ENCODE data around the gene SLC29A1. TPM values are rescaled to one million over a fixed set of nuclear protein-coding genes. Genes with fewer than 3 reads are reported as not detected.
A peak's percentile ranks its signal among the peaks of the same experiment; 100 is the strongest.

Gene SLC29A1
- total RNA-seq, 1 experiment from 2014 or later: 45.3 TPM

- no TSS peak for BruUV-seq (replicated peaks)
- H3K9me2 ChIP-seq (ENCODE audit: insufficient read depth): no peaks in the 10 kb centered on the region
- POLR2A ChIA-PET (ENCODE audit: unreplicated experiment): interaction anchor here (0.9 kb wide), 1 partner anchor 22 kb away, joined by 4 read pairs; no protein-coding TSS in a partner anchor
These were observed 23.5 kb upstream of the SLC29A1 start for GRCh38 chr6:44199883-44200282.

GRCh38 chr6:44201200-44201599 is 22.2 kb upstream of the SLC29A1 start:
- CTCF ChIA-PET: interaction anchor here (1.1 kb wide), 1 partner anchor 29 kb away, joined by 3 read pairs; no protein-coding TSS in a partner anchor

More at GRCh38 chr6:44199883-44200282, 23.5 kb upstream of the SLC29A1 start:
- H3K4me3 ChIP-seq: no peak overlapping the region
- H3K79me2 ChIP-seq (ENCODE audit: low read depth): no peaks in the 10 kb centered on the region
- no peak for DNase-seq
- H3K27me3 ChIP-seq (ENCODE audit: insufficient read depth, low read depth): no peaks in the 10 kb centered on the region
- H3K4me1 ChIP-seq (replicated peaks; ENCODE audit: insufficient read depth): peaks cover 31% of the 10 kb centered on the region
- no peaks in the 10 kb centered on the region for H3K36me3 ChIP-seq (ENCODE audit: low read depth)
- no peak overlapping the region for H3K27ac ChIP-seq
- no peak overlapping the region for H3K4me2 ChIP-seq
- H3F3A ChIP-seq (ENCODE audit: insufficient read depth, low read depth): peaks cover 19% of the 10 kb centered on the region
- intact Hi-C loops (cut with micrococcal nuclease; ENCODE audit: unreplicated experiment): no loop called here
- H4K20me1 ChIP-seq (ENCODE audit: insufficient read depth): no peaks in the 10 kb centered on the region
- CTCF ChIA-PET: interaction anchor here (0.6 kb wide), 1 partner anchor 35 kb away, joined by 3 read pairs; no protein-coding TSS in a partner anchor
- H3K9me3 ChIP-seq (ENCODE audit: insufficient read depth, low read depth): no peaks in the 10 kb centered on the region
- no peak overlapping the region for H2AFZ ChIP-seq
- TF ChIP-seq EZH2 (IDR thresholded peaks at IDR 0.05; ENCODE audit: low read depth): no peak
- no peak for TF ChIP-seq CTCF (conservative IDR thresholded peaks at IDR 0.05)

DNA sequence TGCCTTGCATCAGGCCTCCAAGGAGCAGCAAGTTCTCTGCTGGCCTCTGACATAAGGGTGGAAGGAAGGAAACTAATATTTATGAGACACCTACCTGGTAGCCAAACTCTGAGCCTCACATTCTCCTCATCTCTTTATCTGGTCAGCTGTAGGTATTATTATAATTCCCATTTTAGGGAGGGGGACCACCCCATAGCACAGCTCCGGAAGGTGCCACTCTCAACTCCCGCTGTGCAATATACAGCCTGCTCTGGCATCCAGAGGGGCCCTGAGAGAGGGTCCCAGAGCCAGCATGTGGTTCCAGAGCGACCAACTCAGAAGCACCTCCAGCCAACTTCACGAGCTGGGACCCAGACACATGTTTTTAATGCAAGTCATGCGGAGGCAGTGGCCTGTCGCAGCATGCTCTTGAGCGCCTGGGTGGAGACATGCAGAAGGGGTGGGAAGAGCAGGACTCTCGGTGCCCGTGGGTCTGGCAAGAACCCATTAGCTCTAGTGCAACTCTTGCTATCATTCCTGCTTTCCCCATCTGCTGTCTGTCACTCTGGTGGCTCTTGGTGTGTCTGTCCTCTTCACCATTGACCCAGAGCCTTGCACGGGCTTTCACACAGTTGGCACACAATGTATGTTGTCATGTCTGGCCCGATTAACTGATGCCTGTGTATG is 21.6 kb upstream of the SLC29A1 start:
- no peak for DNase-seq
- Histone ChIP-seq H3K9me2 (ENCODE audit: insufficient read depth) (no peaks in the 10 kb centered on the region), H3K4me2 (no peak overlapping the region), H3K9me3 (ENCODE audit: insufficient read depth, low read depth) (no peaks in the 10 kb centered on the region), H2AFZ (no peak overlapping the region), H3K27me3 (ENCODE audit: insufficient read depth, low read depth) (no peaks in the 10 kb centered on the region), H4K20me1 (ENCODE audit: insufficient read depth) (no peaks in the 10 kb centered on the region), H3K4me3 (no peak overlapping the region), H3K27ac (no peak overlapping the region), H3K79me2 (ENCODE audit: low read depth) (no peaks in the 10 kb centered on the region), H3K4me1 (replicated peaks; ENCODE audit: insufficient read depth) (peaks cover 31% of the 10 kb centered on the region), H3K36me3 (ENCODE audit: low read depth) (no peaks in the 10 kb centered on the region), H3F3A (ENCODE audit: insufficient read depth, low read depth) (peaks cover 22% of the 10 kb centered on the region)
- BruUV-seq (replicated peaks): no TSS peak
- no peak for TF ChIP-seq EZH2 (IDR thresholded peaks at IDR 0.05; ENCODE audit: low read depth)
- TF ChIP-seq CTCF (conservative IDR thresholded peaks at IDR 0.05): no peak
- ChIA-PET POLR2A (ENCODE audit: unreplicated experiment) (interaction anchor here (0.6 kb wide), 1 partner anchor 186 kb away, joined by 13 read pairs; the partner anchor contains the start of gene CDC5L), CTCF (interaction anchor here (1.1 kb wide), 1 partner anchor 30 kb away, joined by 3 read pairs; no protein-coding TSS in a partner anchor)
- intact Hi-C loops (cut with micrococcal nuclease; ENCODE audit: unreplicated experiment): no loop called here

More at GRCh38 chr6:44201200-44201599, 22.2 kb upstream of the SLC29A1 start:
- intact Hi-C loops (cut with micrococcal nuclease; ENCODE audit: unreplicated experiment): no loop called here
- H3K27me3 ChIP-seq (ENCODE audit: insufficient read depth, low read depth): no peaks in the 10 kb centered on the region
- H2AFZ ChIP-seq: no peak overlapping the region
- no peaks in the 10 kb centered on the region for H3K79me2 ChIP-seq (ENCODE audit: low read depth)
- peaks cover 31% of the 10 kb centered on the region for H3K4me1 ChIP-seq (replicated peaks; ENCODE audit: insufficient read depth)
- no peaks in the 10 kb centered on the region for H3K9me2 ChIP-seq (ENCODE audit: insufficient read depth)
- H4K20me1 ChIP-seq (ENCODE audit: insufficient read depth): no peaks in the 10 kb centered on the region
- H3K4me2 ChIP-seq: no peak overlapping the region
- TF ChIP-seq CTCF (conservative IDR thresholded peaks at IDR 0.05): no peak
- TF ChIP-seq EZH2 (IDR thresholded peaks at IDR 0.05; ENCODE audit: low read depth): no peak
- DNase-seq: peak in 1 of 2 experiments; percentile 30
- H3K4me3 ChIP-seq: no peak overlapping the region
- no TSS peak for BruUV-seq (replicated peaks)
- H3K36me3 ChIP-seq (ENCODE audit: low read depth): no peaks in the 10 kb centered on the region
- H3K27ac ChIP-seq: no peak overlapping the region
- H3F3A ChIP-seq (ENCODE audit: insufficient read depth, low read depth): peaks cover 22% of the 10 kb centered on the region
- no peaks in the 10 kb centered on the region for H3K9me3 ChIP-seq (ENCODE audit: insufficient read depth, low read depth)
- POLR2A ChIA-PET (ENCODE audit: unreplicated experiment): interaction anchor here (0.6 kb wide), 2 partner anchors 18 to 186 kb away, joined by 3 to 13 read pairs; partner anchors contain the start of gene CDC5L

Data from PC-9 (cell line).